GM12872 (cell line): ENCODE data around the gene SUGP1.

ENCODE experiments used
- TF ChIP-seq, protein P1 (sequence below): IDR thresholded peaks from 3 replicates; pipeline ENCODE4 v1.5.1; 2011; ENCODE audit warnings: low read depth, mild to moderate bottlenecking, low read length, moderate library complexity; ENCODE audit not compliant: insufficient read depth

SUGP1 gene

DNA sequence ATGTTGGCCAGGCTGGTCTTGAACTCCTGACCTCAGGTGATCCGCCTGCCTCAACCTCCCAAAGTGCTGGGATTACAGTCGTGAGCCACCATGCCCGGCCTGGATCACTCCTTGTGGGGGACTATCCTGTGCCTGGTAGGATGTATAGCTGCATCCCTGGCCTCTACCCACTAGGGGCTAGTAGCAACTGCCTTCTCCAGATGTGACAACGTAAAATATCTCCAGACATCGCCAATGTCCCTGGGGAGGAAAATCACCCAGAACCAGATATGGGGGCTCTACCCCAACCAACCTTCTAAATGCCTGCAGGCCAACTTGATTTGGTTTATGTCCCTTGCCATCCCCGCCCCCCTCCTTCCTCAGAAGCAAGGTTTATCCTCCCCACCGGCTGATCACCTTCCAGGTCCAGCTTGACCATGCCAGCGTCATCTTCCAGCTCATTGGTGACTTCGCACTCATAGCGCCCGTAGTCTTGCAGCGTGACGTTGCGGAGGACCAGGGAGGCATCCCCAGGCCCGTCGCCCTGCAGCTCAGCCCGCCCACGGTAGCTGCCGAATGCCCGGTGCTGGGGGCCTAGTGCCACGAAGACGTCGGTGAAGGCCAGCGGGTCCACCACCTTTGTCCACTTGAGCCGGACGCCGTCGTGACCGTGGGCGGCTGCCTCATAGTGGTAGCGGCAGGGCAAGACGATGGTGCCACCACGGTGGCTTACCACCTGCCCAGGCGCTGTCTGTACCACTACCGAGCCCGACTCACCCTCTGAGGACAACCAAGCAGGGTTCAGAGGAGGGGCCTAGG lies 59.7 kb downstream of the SUGP1 start:
- TF ChIP-seq, protein P1, sequence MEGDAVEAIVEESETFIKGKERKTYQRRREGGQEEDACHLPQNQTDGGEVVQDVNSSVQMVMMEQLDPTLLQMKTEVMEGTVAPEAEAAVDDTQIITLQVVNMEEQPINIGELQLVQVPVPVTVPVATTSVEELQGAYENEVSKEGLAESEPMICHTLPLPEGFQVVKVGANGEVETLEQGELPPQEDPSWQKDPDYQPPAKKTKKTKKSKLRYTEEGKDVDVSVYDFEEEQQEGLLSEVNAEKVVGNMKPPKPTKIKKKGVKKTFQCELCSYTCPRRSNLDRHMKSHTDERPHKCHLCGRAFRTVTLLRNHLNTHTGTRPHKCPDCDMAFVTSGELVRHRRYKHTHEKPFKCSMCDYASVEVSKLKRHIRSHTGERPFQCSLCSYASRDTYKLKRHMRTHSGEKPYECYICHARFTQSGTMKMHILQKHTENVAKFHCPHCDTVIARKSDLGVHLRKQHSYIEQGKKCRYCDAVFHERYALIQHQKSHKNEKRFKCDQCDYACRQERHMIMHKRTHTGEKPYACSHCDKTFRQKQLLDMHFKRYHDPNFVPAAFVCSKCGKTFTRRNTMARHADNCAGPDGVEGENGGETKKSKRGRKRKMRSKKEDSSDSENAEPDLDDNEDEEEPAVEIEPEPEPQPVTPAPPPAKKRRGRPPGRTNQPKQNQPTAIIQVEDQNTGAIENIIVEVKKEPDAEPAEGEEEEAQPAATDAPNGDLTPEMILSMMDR: no peak

DNA sequence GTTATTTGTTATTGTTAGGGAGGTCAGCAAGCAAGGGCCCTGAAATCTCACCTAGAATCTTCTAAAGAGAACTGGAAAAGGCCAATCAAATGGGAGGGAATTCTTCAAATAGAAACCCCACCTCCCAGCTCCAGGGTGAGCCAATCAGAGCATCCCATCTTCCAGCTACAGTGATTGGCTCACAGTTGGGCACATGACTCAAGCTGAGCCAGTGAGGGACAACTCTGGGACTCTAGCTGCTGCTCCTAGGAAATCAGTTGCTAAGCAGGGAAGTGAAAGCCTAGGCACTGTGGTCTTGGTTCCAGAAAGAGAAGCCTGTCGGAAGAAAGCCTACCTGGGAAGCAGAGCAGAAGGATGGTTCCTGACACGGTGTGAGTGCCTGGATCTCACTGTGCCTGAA lies 60.6 kb downstream of the SUGP1 start:
- TF ChIP-seq, protein P1: no peak

DNA sequence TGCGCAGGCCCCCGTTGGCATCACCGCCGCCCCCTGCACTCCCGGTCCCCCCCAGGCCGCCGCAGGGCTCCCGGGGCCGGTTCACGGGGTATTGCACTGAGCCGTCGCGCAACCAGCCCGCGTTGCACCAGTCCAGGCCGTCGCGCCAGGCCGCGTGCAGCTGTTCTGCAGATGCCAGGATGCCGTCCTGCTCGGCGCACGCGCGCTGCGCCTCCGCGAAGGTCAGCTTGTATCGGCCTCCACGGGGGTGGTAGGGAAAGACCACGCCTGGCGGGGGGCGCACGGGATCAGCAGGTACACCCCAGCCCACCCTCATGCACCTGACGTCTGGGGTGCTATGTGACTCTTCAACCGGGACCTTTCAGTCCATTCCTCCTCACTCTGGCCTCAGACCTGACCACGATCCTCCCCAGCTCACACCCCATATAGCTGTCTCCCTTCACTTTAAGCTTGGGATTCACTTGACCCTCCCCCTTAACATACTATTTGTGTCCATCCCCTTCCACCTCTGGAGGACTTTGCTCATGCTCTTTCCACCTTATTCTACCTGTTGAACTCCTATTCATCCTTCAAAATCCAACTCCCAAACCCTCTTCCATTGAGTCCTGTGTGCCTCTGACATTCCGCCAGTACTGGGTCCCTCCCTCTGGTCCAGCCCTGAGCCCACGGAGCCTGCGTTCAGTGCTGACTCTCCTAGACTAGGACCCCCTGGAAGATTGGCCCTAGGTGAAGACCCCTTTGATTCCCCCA lies 61.5 kb downstream of the SUGP1 start:
- TF ChIP-seq, protein P1: no peak

DNA sequence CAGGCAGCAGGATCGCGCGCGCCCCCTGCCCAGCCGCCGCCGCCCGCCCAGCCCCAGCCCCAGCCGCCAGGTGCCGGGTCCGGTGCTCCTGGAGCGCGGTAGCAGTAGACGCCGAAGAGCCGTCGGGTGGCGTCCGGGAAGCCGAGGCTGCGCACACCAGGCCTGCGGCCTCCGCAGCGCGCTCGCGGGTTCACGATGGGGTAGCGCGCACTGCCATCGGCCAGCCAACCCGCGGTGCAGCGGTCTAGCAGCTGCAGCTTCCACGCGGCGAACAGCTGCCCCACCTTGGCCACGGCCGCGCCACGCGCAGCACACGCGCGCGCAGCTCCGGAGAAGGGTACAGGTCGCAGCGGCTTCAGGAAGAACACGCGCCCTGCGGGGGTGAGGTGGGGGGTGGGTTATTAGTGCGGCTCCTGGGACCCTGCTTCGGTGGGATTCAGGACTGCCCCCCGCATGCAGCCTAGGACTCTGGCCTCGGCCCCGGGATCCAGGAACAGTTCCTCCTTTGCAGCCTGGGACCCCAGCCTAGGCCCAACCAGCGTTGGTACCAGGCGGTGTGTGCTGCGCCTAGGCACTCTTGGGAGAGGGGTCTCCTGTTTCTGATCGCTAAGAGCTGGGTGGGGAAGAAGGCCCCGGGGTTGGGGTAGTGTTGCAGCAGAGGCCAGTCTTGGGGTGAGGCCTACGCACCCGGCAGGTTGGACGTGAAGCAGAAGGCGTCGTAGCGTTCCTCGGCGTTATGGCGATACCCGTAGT lies 62.3 kb downstream of the SUGP1 start:
- TF ChIP-seq, protein P1: no peak

DNA sequence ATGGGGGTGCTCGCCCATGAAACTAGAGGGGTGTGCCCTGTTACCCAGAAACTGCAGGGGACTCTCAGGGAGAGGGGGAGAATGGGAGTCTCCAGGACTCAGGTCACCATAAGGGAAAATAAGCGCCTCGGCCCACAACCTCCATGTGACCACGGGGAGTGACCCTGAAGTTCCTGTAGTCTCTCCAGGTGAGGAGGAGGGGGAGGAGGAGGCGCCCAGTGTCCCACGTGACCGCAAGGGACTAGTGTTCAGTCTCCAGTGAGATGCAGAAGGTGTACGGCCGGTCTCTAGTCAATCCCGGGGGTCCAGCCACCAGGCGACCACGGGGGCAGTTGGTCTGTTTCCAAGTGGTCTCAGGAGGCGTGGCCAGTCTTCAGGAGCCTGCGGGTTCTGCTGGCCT lies 63.2 kb downstream of the SUGP1 start:
- TF ChIP-seq, protein P1: no peak

DNA sequence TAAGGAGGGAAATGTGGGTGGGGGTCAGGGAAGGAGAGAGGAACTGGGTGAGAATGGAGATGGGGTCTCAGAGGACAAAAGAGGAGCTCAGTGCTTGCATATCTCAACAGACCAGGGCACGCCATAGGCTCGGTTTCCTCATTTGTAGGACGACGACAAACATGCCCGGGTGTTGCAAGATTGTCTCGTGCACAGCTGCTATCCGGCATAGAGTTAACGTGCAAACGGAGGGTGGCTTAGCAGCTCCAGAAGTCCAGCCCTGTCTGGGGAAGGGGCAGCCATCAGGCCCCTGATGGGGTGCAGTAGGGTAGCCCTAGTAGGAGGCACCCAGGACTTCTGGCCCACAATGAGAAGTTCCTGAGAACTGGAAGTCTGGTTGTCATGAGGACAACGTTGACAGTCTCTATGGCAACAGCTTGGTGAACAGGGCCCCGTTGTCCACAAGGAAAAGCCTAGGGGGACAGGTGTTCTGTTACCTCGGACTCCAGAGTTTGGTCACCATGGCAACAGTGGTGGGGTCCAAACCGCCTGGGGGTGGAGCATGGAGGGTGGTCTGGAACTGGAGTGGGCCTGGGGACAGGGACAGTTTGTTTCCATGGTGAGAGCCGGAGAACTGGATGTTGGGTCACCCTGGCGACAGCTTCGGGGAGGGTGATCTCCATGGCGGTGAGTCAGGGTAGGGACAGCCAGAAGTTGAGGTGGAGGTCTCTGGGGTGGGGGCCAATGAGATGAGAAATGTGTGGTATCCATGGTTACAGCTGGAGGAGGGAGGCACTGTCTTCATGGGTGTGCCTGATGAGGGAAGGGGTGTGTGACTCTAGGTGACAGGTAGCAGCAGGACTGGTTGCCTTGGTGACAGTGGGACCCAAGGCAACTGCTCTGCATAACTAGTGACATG lies 64.0 kb downstream of the SUGP1 start:
- TF ChIP-seq, protein P1: no peak
